AG20443 (cell line): ENCODE results near the gene GNG7.

ENCODE experiments used
- DNase-seq: peaks from one replicate; pipeline ENCODE4 v3.0.0; 2012; ENCODE audit warnings: low spot score, mixed read lengths

The GNG7 gene

DNA sequence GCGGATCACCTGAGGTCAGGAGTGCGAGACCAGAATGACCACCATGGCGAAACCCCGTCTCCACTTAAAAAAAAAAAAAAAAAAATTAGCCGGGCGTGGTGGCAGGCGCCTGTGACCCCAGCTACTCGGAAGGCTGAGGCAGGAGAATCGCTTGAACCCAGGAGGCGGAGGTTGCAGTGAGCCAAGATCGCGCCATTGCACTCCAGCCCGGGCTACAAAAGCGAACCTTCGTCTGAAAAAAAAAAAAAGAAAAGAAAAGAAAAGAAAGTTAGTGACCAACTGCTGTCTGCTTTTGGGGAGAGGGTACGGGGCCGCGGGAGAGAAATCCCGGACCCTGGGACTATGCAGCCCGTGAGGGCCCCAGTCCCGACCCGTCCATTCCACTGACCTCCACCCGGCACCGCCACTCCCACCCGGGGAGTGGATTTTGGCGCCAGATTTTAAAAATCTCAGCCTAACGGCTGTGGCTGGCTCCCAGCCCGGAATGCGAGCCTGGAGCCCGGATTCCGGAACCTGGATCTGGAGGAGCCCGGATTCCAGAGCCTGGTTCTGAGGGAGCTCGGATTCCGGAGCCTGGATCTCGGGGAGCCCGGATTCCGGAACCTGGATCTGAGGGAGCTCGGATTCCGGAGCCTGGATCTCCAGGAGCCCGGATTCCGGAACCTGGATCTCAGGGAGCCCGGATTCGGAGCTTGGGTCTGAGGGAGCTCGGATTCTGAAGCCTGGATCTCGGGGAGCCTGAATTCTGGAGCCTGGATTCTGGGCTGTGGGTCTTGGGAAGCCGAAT is 239.7 kb downstream of the GNG7 start:
- peak; percentile 92 for DNase-seq

GRCh38 chr19:2461751-2462634 is 240.5 kb downstream of the GNG7 start:
- DNase-seq: peak; percentile 87
